GM18520 (cell line): ENCODE data around the gene SFSWAP.
"Not testable (repeated sequence)": the region's sequence is repeated elsewhere in the genome, so short reads cannot be mapped to it uniquely, and the experiment has no call there.

Source experiments
- ATAC-seq: cut with Tn5 transposase; IDR thresholded peaks from one replicate; pipeline ENCODE4 v1.9.1; 2021; ENCODE audit not compliant: unreplicated experiment

SFSWAP gene

GRCh38 chr12:131756441-131756840 lies 45.6 kb downstream of the SFSWAP start:
- ATAC-seq = no peak

DNA sequence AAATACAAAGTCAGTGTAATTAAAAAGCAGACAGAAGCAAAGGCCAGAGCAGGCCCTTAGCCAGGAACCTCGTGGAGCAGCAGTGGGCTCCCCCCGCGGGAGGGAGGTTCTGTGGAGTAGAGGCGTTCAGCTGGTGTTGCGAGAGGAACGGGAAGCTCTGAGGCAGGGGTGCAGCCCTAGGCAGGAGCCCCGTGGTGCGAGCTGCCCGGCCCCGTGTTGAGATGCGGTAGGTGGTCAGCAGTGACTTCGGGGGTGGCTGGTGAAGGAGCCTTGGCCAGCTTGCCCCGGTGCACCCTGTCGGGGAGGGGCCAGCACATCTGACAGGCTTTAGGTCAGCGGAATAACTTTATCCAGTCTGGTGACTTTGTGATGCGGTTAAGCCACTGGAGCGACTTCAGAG lies 46.2 kb downstream of the SFSWAP start:
- no peak for ATAC-seq

GRCh38 chr12:131758016-131758739 lies 47.3 kb downstream of the SFSWAP start:
- no peak for ATAC-seq

DNA sequence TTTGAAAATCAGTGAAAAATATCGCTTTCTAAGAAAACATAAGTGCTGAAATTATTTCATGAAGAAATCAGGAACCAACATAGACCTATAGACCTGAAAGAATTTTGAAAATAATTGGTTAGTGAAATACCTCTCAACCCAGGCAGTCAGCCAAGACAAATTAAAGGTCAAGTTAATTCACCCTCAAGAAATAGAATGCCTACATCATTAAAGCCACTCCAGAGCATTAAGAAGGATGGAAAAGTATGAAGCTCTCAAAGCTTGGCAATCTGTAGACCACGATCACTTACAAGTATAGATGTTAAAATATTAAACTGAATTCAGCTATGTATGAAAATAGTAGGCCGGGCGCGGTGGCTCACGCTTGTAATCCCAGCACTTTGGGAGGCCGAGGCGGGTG lies 48.3 kb downstream of the SFSWAP start:
- ATAC-seq = no peak

DNA sequence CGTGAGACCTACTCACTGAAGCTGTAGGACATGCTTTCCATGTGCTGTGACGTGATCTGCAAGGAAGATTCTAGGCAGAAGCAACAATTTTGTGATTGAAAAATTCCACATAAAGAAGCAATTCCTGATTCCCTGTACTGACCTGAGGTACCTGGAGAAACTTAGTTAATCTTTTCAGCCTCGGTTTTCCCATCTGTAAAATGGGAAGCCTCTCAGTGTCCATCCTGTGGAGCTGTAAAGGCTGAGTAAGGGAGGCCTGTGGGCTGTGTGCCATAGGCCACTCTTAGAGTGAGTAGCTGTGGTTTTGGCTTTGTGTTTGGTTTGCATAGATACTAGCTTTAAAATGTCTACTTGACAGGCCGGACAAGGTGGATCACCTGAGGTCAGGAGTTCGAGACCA lies 50.7 kb downstream of the SFSWAP start:
- ATAC-seq = no peak

DNA sequence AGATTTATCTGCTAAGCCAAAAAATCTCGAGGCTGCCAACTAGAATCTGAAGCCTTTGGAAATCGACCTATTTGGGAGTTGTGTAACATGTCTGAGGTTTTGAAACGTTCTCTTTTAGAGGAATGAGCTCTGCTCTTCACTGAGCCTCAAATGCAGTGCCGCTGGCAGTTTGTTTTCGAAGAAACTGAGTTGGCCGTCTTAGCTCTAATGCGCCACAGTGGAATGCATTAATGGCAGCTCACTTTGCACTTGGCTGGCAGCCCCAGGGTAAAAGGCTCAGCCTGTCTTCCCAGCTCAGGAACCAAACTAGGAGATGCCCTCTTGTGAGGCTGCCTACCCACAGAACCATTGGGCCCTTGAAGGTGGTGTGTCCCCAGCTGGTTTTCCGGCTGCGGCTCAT lies 53.8 kb downstream of the SFSWAP start:
- ATAC-seq = no peak

DNA sequence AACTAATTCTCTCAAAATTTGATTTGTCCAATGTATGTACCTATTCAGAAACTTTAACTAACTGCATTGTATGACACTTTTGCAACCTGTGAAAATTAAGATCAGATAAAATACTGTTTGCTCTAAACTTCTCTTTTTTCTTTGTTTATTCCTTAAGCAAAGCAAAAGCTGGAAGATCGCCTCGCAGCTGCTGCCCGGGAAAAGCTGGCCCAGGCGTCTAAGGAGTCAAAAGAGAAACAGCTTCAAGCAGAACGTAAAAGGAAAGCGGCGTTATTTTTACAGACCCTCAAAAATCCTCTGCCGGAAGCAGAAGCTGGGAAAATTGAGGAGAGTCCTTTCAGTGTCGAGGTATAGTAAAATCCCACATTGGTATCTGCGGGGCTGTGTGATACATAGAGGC lies 55.1 kb downstream of the SFSWAP start:
- no peak for ATAC-seq

GRCh38 chr12:131766382-131767107 lies 55.7 kb downstream of the SFSWAP start:
- no peak for ATAC-seq

DNA sequence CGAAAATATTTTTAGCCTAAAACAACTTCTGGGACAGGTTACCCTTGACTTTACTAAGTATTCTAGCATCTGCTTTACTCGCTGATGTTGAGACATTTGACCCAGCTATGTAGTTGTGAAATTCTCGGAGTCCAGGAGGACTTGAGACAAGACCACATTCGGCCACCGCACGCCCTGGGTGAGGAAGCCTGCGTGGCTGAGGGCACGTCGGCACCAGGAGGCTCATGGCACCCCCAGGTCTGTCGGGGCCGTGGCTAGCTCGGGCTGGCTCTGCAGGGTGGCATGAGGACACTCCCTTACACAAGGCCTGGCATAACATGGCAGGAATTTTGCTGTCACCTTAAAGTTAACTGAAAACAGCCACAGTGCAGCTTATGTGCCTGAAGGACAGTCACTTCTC lies 59.2 kb downstream of the SFSWAP start:
- no peak for ATAC-seq

DNA sequence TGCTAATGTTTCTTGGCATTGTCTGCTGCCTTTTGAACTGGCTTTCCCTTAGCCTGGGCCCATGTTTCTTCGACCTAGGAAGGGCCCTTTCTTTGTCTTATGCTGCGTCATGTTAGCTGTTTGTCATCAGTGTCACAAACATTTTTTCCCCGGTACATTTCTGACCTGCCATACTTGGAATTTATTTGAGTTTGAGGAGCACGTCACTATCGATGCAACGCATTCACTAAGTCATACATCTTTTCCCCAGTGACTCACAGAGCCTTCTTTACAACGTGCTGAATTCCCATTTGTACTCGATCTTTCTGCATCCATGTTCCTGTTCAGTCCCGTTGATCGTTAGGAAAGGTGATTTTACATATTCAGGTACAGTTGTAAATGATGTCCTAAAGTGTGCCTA lies 61.1 kb downstream of the SFSWAP start:
- no peak for ATAC-seq

GRCh38 chr12:131773582-131774221 lies 62.8 kb downstream of the SFSWAP start:
- peak; percentile 62 for ATAC-seq

DNA sequence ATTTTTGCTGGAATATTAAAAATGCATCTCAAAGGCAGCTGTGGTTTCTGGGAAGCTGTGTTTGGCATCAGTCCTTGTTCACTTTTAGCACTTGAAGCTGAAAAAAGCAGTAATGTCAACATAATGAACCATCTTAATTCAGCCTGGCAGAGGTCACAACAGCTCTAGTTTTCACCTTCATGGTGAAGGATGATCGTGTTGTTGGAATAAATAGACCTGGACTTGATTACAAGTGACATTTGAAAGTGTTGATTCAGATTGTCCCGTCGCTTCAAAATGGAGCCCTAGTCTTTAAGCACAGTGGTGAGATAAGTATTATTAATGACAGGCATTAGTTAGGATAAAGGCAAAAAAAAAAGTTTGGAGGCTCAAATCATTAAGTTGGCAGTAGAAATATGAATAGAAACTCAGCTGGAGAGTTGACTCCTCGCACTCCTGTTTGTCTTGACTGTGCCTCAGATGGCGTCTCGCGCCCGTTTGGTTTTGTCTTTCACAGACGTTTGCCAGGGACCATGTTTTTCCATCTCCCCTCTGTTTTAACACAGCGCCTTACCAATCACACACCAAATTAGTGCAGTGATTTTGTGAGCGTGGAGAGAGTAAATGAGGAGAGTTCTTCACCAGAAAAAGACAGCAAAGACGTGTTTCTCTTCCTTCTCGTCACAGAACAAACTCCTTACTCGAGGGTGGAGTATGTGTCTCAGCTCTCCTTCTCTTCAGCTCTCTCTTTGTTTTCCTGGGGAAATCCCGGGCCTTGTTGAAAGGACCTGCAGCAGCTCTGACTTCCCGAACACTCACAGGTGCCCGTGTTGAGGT lies 63.9 kb downstream of the SFSWAP start:
- ATAC-seq = no peak

GRCh38 chr12:131775392-131776236 lies 64.7 kb downstream of the SFSWAP start:
- ATAC-seq = no peak

GRCh38 chr12:131776237-131776889 lies 65.5 kb downstream of the SFSWAP start:
- peak; percentile 41 for ATAC-seq

- ATAC-seq = not testable (repeated sequence)
Observed at GRCh38 chr12:131777269-131777668, 66.4 kb downstream of the SFSWAP start.

GRCh38 chr12:131779027-131779426 lies 68.1 kb downstream of the SFSWAP start:
- ATAC-seq = no peak

DNA sequence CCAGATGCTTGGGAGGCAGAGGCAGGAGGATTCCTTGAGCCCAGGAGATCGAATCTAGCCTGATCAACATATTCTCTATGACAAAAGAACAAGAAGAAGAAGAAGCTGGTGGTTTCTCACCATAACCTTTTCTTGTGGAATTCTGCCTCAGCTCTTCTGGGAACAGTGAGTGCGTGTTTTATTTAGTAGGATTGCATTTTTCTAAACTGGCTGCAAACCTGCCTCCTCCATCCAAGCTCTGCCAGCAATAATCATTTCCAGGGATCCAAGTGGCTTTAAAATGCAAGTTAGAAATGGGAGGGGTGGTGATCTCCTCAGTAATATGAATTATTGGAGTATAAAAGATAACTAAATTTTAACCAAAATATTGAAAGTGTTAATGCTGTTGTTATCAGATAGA lies 71.2 kb downstream of the SFSWAP start:
- no peak for ATAC-seq

- peak; percentile 60 for ATAC-seq
Observed at GRCh38 chr12:131783915-131784541, 73.1 kb downstream of the SFSWAP start.
